ENCODE results near the gene AFAP1.
A peak's percentile ranks its signal among the peaks of the same experiment; 100 is the strongest.

The AFAP1 gene

GRCh38 chr4:7808752-7809151 is 130.9 kb downstream of the AFAP1 start:
- TF ChIP-seq TAF1 (IDR thresholded peaks at IDR 0.05; ENCODE audit: borderline replicate concordance, low read depth, low read length) (no peak), POLR2AphosphoS5 (IDR thresholded peaks at IDR 0.05; ENCODE audit: low read depth, low read length) (no peak), POLR2A (IDR thresholded peaks at IDR 0.05; ENCODE audit: low read depth, low read length) (no peak)
- FAIRE-seq: no peak
- DNase-seq (ENCODE audit: insufficient read length): no peak

DNA sequence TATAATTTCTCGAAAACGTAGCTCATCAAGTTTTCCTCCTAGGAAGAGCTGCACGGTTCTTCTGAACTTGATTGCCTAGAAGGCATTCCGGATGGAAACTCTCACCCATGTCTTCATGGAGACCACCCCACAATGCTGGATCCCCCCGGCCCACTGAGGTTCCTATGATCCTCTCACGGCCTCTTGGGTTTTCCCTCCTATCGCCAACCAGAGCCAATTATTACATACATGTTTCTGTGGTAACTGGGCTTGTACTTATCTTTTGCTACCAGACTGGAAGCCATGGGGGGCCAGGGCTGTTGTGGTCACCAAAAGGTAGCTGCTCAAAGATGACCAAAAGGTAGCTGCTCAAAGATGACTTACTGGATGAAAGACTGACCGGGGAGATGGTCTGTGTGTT is 131.5 kb downstream of the AFAP1 start:
- FAIRE-seq (no peak), DNase-seq (ENCODE audit: insufficient read length) (no peak)

GRCh38 chr4:7807351-7807921 is 132.2 kb downstream of the AFAP1 start:
- TF ChIP-seq POLR2AphosphoS5 (IDR thresholded peaks at IDR 0.05; ENCODE audit: low read depth, low read length) (no peak), TAF1 (IDR thresholded peaks at IDR 0.05; ENCODE audit: borderline replicate concordance, low read depth, low read length) (no peak), POLR2A (IDR thresholded peaks at IDR 0.05; ENCODE audit: low read depth, low read length) (no peak)
- FAIRE-seq (no peak), DNase-seq (ENCODE audit: insufficient read length) (no peak)

More for the DNA sequence above, 131.5 kb downstream of the AFAP1 start:
- TF ChIP-seq TAF1 (IDR thresholded peaks at IDR 0.05; ENCODE audit: borderline replicate concordance, low read depth, low read length): no peak
- no peak for TF ChIP-seq POLR2A (IDR thresholded peaks at IDR 0.05; ENCODE audit: low read depth, low read length)
- TF ChIP-seq POLR2AphosphoS5 (IDR thresholded peaks at IDR 0.05; ENCODE audit: low read depth, low read length): no peak

- no peak for DNase-seq (ENCODE audit: insufficient read length)
- no peak for FAIRE-seq
- TF ChIP-seq POLR2AphosphoS5 (IDR thresholded peaks at IDR 0.05; ENCODE audit: low read depth, low read length) (no peak), TAF1 (IDR thresholded peaks at IDR 0.05; ENCODE audit: borderline replicate concordance, low read depth, low read length) (no peak)
Observed at GRCh38 chr4:7806338-7807090, 133.1 kb downstream of the AFAP1 start.

DNA sequence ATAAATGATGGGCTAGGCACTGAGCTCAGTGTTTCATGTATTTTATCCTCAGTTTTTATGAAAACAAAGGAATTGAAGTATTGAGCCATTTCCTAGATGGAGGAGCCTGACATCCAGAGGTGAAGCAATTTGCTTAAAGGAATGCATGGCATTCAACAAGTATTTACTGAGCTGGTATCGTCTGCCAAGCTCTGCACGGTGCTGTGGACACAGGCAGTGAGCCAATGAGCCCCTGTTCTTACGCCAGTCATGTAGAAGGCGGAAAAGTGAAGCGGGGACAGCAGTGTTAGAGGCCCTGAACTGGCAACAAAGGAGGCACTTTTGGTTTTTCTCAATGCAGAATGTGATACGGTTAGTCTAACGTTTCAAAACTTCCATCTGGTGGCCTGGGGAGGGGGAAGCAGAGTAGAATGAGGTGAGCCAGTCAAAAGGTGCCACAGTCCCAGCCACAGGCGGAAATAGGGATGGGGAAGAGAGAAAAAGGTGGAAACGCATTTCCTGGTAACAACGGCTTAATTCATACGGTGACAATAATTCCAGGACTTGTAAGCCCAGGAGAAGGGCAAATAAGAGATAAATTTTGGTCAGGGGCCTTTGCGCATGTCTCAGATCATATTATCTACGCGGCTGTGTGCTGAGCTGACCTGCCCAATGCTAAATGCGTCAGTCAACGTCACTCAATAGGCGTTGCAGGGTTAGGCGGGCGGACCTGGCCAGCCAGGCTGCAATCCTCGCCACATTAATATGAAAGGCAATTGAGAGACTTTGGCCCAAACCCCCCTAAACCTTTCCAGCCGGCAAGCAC is 133.9 kb downstream of the AFAP1 start:
- no peak for FAIRE-seq

GRCh38 chr4:7804756-7805385 is 134.8 kb downstream of the AFAP1 start:
- DNase-seq (ENCODE audit: insufficient read length): no peak
- TF ChIP-seq POLR2A (IDR thresholded peaks at IDR 0.05; ENCODE audit: low read depth, low read length) (no peak), POLR2AphosphoS5 (IDR thresholded peaks at IDR 0.05; ENCODE audit: low read depth, low read length) (no peak), TAF1 (IDR thresholded peaks at IDR 0.05; ENCODE audit: borderline replicate concordance, low read depth, low read length) (no peak)
- FAIRE-seq: no peak

More for the DNA sequence above, 133.9 kb downstream of the AFAP1 start:
- TF ChIP-seq POLR2A (IDR thresholded peaks at IDR 0.05; ENCODE audit: low read depth, low read length) (no peak), POLR2AphosphoS5 (IDR thresholded peaks at IDR 0.05; ENCODE audit: low read depth, low read length) (no peak), TAF1 (IDR thresholded peaks at IDR 0.05; ENCODE audit: borderline replicate concordance, low read depth, low read length) (no peak)
- DNase-seq (ENCODE audit: insufficient read length): no peak

- peak; percentile 73 for DNase-seq (ENCODE audit: insufficient read length)
- FAIRE-seq: peak; percentile 87
- no peak for TF ChIP-seq POLR2AphosphoS5 (IDR thresholded peaks at IDR 0.05; ENCODE audit: low read depth, low read length)
- no peak for TF ChIP-seq POLR2A (IDR thresholded peaks at IDR 0.05; ENCODE audit: low read depth, low read length)
- no peak for TF ChIP-seq TAF1 (IDR thresholded peaks at IDR 0.05; ENCODE audit: borderline replicate concordance, low read depth, low read length)
Observed at GRCh38 chr4:7803992-7804755, 135.5 kb downstream of the AFAP1 start.

GRCh38 chr4:7803371-7803770 is 136.3 kb downstream of the AFAP1 start:
- FAIRE-seq (no peak), DNase-seq (ENCODE audit: insufficient read length) (no peak)
- TF ChIP-seq POLR2A (IDR thresholded peaks at IDR 0.05; ENCODE audit: low read depth, low read length) (no peak), TAF1 (IDR thresholded peaks at IDR 0.05; ENCODE audit: borderline replicate concordance, low read depth, low read length) (no peak), POLR2AphosphoS5 (IDR thresholded peaks at IDR 0.05; ENCODE audit: low read depth, low read length) (no peak)

GRCh38 chr4:7802093-7802726 is 137.5 kb downstream of the AFAP1 start:
- DNase-seq (ENCODE audit: insufficient read length) (peak; percentile 67), FAIRE-seq (peak; percentile 42)
- no peak for TF ChIP-seq POLR2AphosphoS5 (IDR thresholded peaks at IDR 0.05; ENCODE audit: low read depth, low read length)
- no peak for TF ChIP-seq TAF1 (IDR thresholded peaks at IDR 0.05; ENCODE audit: borderline replicate concordance, low read depth, low read length)
- no peak for TF ChIP-seq POLR2A (IDR thresholded peaks at IDR 0.05; ENCODE audit: low read depth, low read length)

- TF ChIP-seq POLR2AphosphoS5 (IDR thresholded peaks at IDR 0.05; ENCODE audit: low read depth, low read length) (no peak), POLR2A (IDR thresholded peaks at IDR 0.05; ENCODE audit: low read depth, low read length) (no peak), TAF1 (IDR thresholded peaks at IDR 0.05; ENCODE audit: borderline replicate concordance, low read depth, low read length) (no peak)
- FAIRE-seq: no peak
- no peak for DNase-seq (ENCODE audit: insufficient read length)
Observed at GRCh38 chr4:7801641-7802040, 138.0 kb downstream of the AFAP1 start.
